GDM1 (cell line): ENCODE data around the gene ANKRD13D.
A peak's percentile ranks its signal among the peaks of the same experiment; 100 is the strongest.
"Not testable (repeated sequence)": the region's sequence is repeated elsewhere in the genome, so short reads cannot be mapped to it uniquely, and the experiment has no call there.

ENCODE experiments used
- DNase-seq: peaks from one replicate; lab custom pipeline; 2025; lab: John Stamatoyannopoulos, UW

The ANKRD13D gene

GRCh38 chr11:67289226-67289650 lies at the start of gene ANKRD13D:
TSS of gene ANKRD13D (plus strand) at chr11:67289303. CDS start at chr11:67289461, 158 bp downstream.
- DNase-seq: no peak

- DNase-seq: peak; percentile 97
These were observed 49.1 kb upstream of the ANKRD13D start for GRCh38 chr11:67239783-67240575.

- DNase-seq: no peak
These were observed 48.3 kb upstream of the ANKRD13D start for GRCh38 chr11:67240576-67241389.

GRCh38 chr11:67242548-67242947 lies 46.6 kb upstream of the ANKRD13D start:
- no peak for DNase-seq

GRCh38 chr11:67243051-67243450 lies 46.1 kb upstream of the ANKRD13D start:
- no peak for DNase-seq

- DNase-seq: no peak
These were observed 44.1 kb upstream of the ANKRD13D start for GRCh38 chr11:67245046-67245445.

GRCh38 chr11:67247946-67248550 lies 41.1 kb upstream of the ANKRD13D start:
- no peak for DNase-seq

- no peak for DNase-seq
These were observed 40.5 kb upstream of the ANKRD13D start for GRCh38 chr11:67248653-67249052.

- DNase-seq: no peak
These were observed 38.8 kb upstream of the ANKRD13D start for GRCh38 chr11:67250059-67251043.

GRCh38 chr11:67251841-67252240 lies 37.3 kb upstream of the ANKRD13D start:
- no peak for DNase-seq

- peak; percentile 37 for DNase-seq
These were observed 36.3 kb upstream of the ANKRD13D start for GRCh38 chr11:67252831-67253239.

- DNase-seq: no peak
These were observed 35.1 kb upstream of the ANKRD13D start for GRCh38 chr11:67253872-67254624.

GRCh38 chr11:67254798-67255197 lies 34.3 kb upstream of the ANKRD13D start:
- no peak for DNase-seq

GRCh38 chr11:67255353-67255752 lies 33.8 kb upstream of the ANKRD13D start:
- DNase-seq: no peak

- no peak for DNase-seq
These were observed 33.2 kb upstream of the ANKRD13D start for GRCh38 chr11:67255864-67256263.

GRCh38 chr11:67256477-67257135 lies 32.5 kb upstream of the ANKRD13D start:
- DNase-seq: no peak

- DNase-seq: no peak
These were observed 28.7 kb upstream of the ANKRD13D start for GRCh38 chr11:67260406-67260805.

- DNase-seq: not testable (repeated sequence)
These were observed 28.0 kb upstream of the ANKRD13D start for GRCh38 chr11:67260885-67261639.

- DNase-seq: no peak
These were observed 27.5 kb upstream of the ANKRD13D start for GRCh38 chr11:67261640-67261945.
